ENCODE data around the gene NKAIN2.

DNA sequence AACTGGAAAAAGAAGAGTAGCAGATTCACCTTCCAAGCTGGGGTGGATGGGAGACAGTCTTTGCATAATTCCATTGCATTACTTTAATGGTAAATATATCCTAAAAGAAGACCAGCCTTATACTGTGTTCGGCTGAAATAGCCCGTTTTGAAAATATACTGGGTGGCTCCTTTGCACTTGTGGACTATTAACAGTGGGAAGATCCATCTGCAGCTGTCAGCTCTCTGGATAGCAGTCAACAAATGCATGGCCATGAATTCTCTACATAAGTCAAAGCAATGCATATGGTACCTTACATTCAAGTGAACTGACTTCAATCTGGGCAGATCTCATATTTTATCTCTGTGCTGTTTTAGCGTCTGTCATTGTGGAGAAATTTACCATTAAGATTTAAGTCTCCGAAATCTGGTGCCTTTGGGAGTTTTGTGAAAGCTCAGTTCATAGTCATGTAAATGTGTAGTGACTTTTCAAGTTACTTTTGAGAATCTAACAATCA, 758.0 kb downstream of the NKAIN2 start:
- no peak for TF ChIP-seq POLR2A (IDR thresholded peaks at IDR 0.05)
- TF ChIP-seq, protein P1, sequence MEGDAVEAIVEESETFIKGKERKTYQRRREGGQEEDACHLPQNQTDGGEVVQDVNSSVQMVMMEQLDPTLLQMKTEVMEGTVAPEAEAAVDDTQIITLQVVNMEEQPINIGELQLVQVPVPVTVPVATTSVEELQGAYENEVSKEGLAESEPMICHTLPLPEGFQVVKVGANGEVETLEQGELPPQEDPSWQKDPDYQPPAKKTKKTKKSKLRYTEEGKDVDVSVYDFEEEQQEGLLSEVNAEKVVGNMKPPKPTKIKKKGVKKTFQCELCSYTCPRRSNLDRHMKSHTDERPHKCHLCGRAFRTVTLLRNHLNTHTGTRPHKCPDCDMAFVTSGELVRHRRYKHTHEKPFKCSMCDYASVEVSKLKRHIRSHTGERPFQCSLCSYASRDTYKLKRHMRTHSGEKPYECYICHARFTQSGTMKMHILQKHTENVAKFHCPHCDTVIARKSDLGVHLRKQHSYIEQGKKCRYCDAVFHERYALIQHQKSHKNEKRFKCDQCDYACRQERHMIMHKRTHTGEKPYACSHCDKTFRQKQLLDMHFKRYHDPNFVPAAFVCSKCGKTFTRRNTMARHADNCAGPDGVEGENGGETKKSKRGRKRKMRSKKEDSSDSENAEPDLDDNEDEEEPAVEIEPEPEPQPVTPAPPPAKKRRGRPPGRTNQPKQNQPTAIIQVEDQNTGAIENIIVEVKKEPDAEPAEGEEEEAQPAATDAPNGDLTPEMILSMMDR (IDR thresholded peaks at IDR 0.05 in 4 of 5, conservative IDR thresholded peaks at IDR 0.05 in 1 of 5) = no peak
